A673 (cell line): ENCODE results near the gene DSCAML1. TPM values are rescaled to one million over a fixed set of nuclear protein-coding genes. Genes with fewer than 3 reads are reported as not detected.

Experiments used
- BruUV-seq: library from RNA; stranded (reverse); fragments of 400-500 nt; replicated peaks from 2 replicates; lab custom pipeline; 2021; lab: Mats Ljungman, UMichigan
- CTCF ChIA-PET: fragments of 300-600 bp; sonication (Branson Sonifier 250); formaldehyde crosslinking; loops from one replicate; lab custom pipeline; 2022; ENCODE audit warnings: antibody characterized with exemption; lab: Charles Lee
- POLR2A ChIA-PET: fragments of 300-600 bp; sonication (Branson Sonifier 250); formaldehyde crosslinking; loops from one replicate; lab custom pipeline; 2022; ENCODE audit warnings: antibody characterized with exemption; ENCODE audit not compliant: low non-redundant PET; lab: Charles Lee
- DNase-seq: peaks from one replicate; pipeline ENCODE4 v3.0.0-alpha.2; 2015; ENCODE audit warnings: low spot score
- H3K27ac ChIP-seq: fragments of 200-600 bp; sonication (generic); 2 replicates; pipeline ENCODE4 v1.5.1; 2016; ENCODE audit warnings: mixed run types, low read depth, mild to moderate bottlenecking, mixed read lengths, antibody characterized with exemption, low read length; ENCODE audit not compliant: poor library complexity, severe bottlenecking
- H3K27me3 ChIP-seq: fragments of 200-600 bp; sonication (generic); replicated peaks from 2 replicates; pipeline ENCODE4 v1.6.1; 2017; ENCODE audit warnings: mixed run types, low read depth, mild to moderate bottlenecking, mixed read lengths, antibody characterized with exemption, low read length; ENCODE audit not compliant: insufficient read depth, poor library complexity
- H3K36me3 ChIP-seq: fragments of 200-600 bp; sonication (generic); 2 replicates; pipeline ENCODE4 v1.6.1; 2016; ENCODE audit warnings: mixed run types, mild to moderate bottlenecking, mixed read lengths, antibody characterized with exemption, low read length; ENCODE audit not compliant: insufficient read depth, poor library complexity, severe bottlenecking
- H3K4me1 ChIP-seq: fragments of 200-600 bp; sonication (generic); 2 replicates; pipeline ENCODE4 v1.6.1; 2017; ENCODE audit warnings: mixed run types, mild to moderate bottlenecking, mixed read lengths, antibody characterized with exemption, low read length; ENCODE audit not compliant: insufficient read depth, poor library complexity, severe bottlenecking
- H3K4me3 ChIP-seq: fragments of 200-600 bp; sonication (generic); 2 replicates; pipeline ENCODE4 v1.5.1; 2016; ENCODE audit warnings: low read depth, mixed run types, mild to moderate bottlenecking, mixed read lengths, low read length; ENCODE audit not compliant: poor library complexity, severe bottlenecking
- H3K9me3 ChIP-seq: fragments of 200-600 bp; sonication (generic); 2 replicates; pipeline ENCODE4 v1.6.1; 2016; ENCODE audit warnings: mixed run types, low read depth, mild to moderate bottlenecking, mixed read lengths, antibody characterized with exemption, low read length; ENCODE audit not compliant: poor library complexity, severe bottlenecking
- EZH2 ChIP-seq: fragments of 200-600 bp; sonication (generic); IDR thresholded peaks from 2 replicates; pipeline ENCODE4 v1.6.1; 2017; ENCODE audit warnings: borderline replicate concordance, low read depth, mild to moderate bottlenecking, mixed read lengths, antibody characterized with exemption, low read length; ENCODE audit not compliant: poor library complexity, severe bottlenecking
- intact Hi-C: fragments of 100-400 bp; cut with micrococcal nuclease; formaldehyde crosslinking; loops from one replicate; pipeline ENCODE4 v1.10.0; 2022; ENCODE audit not compliant: unreplicated experiment
- total RNA-seq: library from RNA; stranded (reverse); gene quantifications from 2 replicates; pipeline ENCODE4 v1.2.3, GENCODE V29; 2021
- TF ChIP-seq, protein P1 (sequence below): fragments of 300-800, 200-600 bp; sonication (generic); conservative IDR thresholded peaks from 2 replicates; pipeline ENCODE4 v1.5.1; 2017; ENCODE audit warnings: low read depth, mild to moderate bottlenecking, antibody characterized with exemption, low read length, moderate library complexity, mixed read lengths

DSCAML1 gene
- total RNA-seq, 1 experiment from 2014 or later: not detected

DNA sequence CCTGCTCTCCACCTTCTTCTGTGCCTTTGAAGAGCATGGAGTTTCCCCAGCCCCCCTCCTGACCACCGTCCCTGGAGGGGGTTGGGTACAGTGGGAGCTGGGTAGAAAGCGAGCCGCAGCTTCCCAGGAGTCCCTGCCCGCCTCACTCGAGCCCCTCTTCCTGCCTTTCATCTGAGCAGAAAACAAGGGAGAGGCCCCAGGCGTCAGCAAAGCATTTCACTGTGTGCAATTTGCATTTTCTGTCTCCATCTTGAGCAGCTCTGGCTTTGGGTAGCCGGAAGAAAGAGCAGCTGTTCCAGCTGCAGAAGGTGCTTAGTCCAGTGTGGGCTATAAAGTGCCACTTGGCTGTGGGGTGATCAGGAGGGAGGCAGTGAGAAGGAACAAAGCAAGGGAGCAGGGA is 239.7 kb downstream of the DSCAML1 start:
- no peak overlapping the region for H3K4me3 ChIP-seq
- no peaks in the 10 kb centered on the region for H3K9me3 ChIP-seq
- H3K4me1 ChIP-seq: peaks cover 9% of the 10 kb centered on the region
- POLR2A ChIA-PET: no interaction called here
- no peaks in the 10 kb centered on the region for H3K36me3 ChIP-seq
- TF ChIP-seq EZH2: no peak
- TF ChIP-seq, protein P1, sequence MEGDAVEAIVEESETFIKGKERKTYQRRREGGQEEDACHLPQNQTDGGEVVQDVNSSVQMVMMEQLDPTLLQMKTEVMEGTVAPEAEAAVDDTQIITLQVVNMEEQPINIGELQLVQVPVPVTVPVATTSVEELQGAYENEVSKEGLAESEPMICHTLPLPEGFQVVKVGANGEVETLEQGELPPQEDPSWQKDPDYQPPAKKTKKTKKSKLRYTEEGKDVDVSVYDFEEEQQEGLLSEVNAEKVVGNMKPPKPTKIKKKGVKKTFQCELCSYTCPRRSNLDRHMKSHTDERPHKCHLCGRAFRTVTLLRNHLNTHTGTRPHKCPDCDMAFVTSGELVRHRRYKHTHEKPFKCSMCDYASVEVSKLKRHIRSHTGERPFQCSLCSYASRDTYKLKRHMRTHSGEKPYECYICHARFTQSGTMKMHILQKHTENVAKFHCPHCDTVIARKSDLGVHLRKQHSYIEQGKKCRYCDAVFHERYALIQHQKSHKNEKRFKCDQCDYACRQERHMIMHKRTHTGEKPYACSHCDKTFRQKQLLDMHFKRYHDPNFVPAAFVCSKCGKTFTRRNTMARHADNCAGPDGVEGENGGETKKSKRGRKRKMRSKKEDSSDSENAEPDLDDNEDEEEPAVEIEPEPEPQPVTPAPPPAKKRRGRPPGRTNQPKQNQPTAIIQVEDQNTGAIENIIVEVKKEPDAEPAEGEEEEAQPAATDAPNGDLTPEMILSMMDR: no peak
- CTCF ChIA-PET: no interaction called here
- peaks cover 4% of the 10 kb centered on the region for H3K27me3 ChIP-seq
- intact Hi-C loops: no loop called here
- DNase-seq: no peak
- H3K27ac ChIP-seq: no peak overlapping the region
- no TSS peak for BruUV-seq

DNA sequence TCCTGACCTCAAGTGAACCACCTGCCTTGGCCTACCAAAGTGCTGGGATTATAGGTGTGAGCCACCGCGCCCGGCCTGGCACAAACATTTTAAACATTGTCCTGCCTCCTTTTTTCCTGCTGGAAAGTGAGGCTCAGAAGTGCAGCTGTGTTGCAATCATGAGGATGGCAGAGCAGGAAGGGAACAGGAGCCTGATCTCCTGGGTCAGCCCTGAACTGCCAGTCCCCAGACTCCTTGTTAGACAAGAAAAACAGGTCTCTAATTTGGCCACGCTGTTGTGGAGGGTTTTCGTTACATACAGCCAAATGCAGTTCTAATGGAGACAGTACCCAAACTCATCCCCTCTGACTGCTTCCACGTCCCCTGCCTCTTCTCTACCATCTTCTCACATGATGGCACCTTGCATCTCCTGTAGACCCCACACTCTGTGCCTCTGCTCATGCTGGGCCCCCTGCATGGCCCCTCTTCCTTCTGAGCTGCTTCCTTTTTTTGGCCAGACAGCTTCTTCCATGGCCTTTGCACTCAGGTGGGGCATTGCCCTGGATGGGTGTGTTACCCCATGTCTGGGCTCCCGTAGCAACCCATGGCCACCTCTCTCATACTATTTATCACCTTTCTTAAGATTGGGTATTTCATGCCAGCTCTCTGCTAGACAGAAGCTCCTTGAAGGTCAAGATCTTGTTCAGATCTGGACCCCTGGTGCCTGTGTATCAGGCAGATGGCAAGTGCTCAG is 242.2 kb downstream of the DSCAML1 start:
- POLR2A ChIA-PET: no interaction called here
- TF ChIP-seq, protein P1: no peak
- TF ChIP-seq EZH2: no peak
- CTCF ChIA-PET: no interaction called here

DNA sequence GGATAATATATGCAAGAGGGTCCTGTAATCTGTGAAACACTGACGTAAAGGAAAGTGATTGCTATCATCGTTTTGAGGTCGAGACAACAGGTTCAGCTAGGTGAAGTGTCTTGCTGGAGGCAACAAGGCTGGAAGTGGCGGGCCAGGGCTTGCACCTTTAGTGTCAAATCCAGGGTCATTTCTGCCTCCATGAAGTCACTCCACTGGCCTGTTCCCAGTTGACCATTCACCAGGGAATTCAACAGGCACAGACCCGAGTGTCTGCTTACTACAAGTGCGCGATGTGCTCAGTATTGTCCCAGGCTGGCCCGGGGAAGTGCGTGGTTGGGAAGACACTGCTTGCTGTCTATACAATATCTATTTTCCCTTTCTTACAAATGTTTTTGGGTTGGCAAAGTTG is 244.4 kb downstream of the DSCAML1 start:
- Histone ChIP-seq H3K27ac (no peak overlapping the region), H3K9me3 (no peaks in the 10 kb centered on the region), H3K4me3 (no peak overlapping the region), H3K27me3 (no peaks in the 10 kb centered on the region), H3K36me3 (no peaks in the 10 kb centered on the region), H3K4me1 (peaks cover 6% of the 10 kb centered on the region)
- POLR2A ChIA-PET: no interaction called here
- no peak for DNase-seq
- TF ChIP-seq EZH2: no peak
- TF ChIP-seq, protein P1: no peak
- intact Hi-C loops: no loop called here
- no TSS peak for BruUV-seq
- CTCF ChIA-PET: no interaction called here

More for the DNA sequence above, 242.2 kb downstream of the DSCAML1 start:
- H3K4me1 ChIP-seq: peaks cover 6% of the 10 kb centered on the region
- intact Hi-C loops: no loop called here
- H3K9me3 ChIP-seq: no peaks in the 10 kb centered on the region
- no peak overlapping the region for H3K27ac ChIP-seq
- BruUV-seq: no TSS peak
- peaks cover 4% of the 10 kb centered on the region for H3K27me3 ChIP-seq
- no peak for DNase-seq
- H3K36me3 ChIP-seq: no peaks in the 10 kb centered on the region
- H3K4me3 ChIP-seq: no peak overlapping the region
